GM19023 (cell line): ENCODE results near the gene LRRC3C.
A peak's percentile ranks its signal among the peaks of the same experiment; 100 is the strongest.

Experiments
- ATAC-seq: cut with Tn5 transposase; IDR thresholded peaks from one replicate; pipeline ENCODE4 v1.9.1; 2021; ENCODE audit warnings: mild to moderate bottlenecking, moderate library complexity; ENCODE audit not compliant: unreplicated experiment

Gene LRRC3C

GRCh38 chr17:39973496-39973895 lies 46.0 kb downstream of the LRRC3C start:
- no peak for ATAC-seq

- no peak for ATAC-seq
Observed at GRCh38 chr17:39974433-39974832, 46.9 kb downstream of the LRRC3C start.

DNA sequence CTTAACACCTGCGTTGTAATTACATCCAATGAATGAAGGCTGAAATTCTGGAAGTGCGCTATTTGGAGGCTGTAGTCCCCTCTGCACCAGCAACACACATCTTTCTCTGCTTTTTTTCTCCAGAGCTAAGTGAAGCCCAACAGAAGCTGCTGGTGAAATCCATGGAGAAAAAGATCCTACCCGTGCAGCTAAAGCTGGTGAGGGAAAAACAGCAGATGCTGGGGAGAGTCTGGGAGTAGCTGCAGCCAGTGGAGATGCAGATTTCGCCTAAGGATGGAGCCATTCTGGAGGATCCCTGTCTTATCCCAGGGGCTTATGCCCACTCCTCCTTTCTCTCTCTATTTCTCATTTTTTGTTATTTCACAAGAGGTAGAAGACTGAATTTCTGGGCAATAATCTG lies 48.3 kb downstream of the LRRC3C start:
- ATAC-seq: no peak

GRCh38 chr17:39979016-39979670 lies 51.6 kb downstream of the LRRC3C start:
- ATAC-seq: no peak

- peak; percentile 17 for ATAC-seq
Observed at GRCh38 chr17:39979893-39980350, 52.4 kb downstream of the LRRC3C start.

DNA sequence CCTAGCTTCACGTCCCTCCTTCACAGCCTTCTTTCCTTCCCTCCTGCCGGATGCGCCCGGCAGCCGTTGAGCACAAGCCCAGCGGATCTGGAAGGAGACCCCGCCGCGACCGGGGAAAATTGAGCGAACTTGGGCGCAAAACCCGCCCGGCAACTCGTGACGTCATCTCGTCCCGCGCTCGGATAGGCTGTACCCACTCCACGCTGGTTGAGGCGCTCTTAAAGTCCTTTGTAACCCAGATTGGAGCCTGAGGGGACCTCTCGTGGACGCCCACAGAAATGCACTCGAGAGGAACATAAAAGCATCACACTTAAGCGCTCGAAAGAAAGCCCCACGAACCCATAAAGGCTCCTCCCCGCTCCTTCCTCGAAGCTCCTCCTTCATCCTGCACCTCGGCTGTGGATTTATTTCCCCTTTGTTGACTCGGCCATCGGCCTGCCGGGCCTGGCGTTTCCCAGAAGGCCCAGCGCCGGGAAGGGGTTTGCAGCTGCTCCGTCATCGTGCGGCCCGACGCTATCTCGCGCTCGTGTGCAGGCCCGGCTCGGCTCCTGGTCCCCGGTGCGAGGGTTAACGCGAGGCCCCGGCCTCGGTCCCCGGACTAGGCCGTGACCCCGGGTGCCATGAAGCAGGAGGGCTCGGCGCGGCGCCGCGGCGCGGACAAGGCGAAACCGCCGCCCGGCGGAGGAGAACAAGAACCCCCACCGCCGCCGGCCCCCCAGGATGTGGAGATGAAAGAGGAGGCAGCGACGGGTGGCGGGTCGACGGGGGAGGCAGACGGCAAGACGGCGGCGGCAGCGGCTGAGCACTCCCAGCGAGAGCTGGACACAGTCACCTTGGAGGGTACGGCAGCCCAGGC lies 53.0 kb downstream of the LRRC3C start, which contains the start of gene PSMD3:
TSS of gene PSMD3 (plus strand) at position 457 of the 856 bp plus-strand sequence. CDS start at position 621, 164 bp downstream.
- ATAC-seq: peak; percentile 90

DNA sequence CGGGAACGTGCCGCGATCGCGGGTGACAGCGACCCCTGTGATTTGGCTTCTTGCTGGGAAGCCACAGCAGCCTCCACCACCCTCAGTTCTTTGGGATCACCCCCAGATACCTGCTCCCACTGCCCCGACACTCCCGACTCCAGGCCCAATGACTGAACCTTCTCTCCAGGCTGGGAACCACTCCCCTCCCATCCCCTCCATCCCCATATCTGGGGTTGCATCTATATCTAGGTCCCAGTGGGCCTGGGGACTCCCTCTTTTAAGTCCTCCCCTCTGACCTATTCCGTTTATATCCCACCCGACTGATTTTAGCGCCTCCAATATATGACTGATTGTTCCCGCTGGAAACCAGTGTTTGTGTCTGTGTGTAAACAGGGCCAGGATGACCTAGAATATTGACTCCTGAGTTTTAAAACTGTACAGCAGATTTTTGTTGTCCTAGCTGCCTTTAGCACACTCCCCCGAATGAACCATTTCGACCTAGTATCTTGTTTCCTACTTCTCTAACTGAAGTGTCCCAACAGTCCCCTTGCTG lies 53.7 kb downstream of the LRRC3C start:
- no peak for ATAC-seq

DNA sequence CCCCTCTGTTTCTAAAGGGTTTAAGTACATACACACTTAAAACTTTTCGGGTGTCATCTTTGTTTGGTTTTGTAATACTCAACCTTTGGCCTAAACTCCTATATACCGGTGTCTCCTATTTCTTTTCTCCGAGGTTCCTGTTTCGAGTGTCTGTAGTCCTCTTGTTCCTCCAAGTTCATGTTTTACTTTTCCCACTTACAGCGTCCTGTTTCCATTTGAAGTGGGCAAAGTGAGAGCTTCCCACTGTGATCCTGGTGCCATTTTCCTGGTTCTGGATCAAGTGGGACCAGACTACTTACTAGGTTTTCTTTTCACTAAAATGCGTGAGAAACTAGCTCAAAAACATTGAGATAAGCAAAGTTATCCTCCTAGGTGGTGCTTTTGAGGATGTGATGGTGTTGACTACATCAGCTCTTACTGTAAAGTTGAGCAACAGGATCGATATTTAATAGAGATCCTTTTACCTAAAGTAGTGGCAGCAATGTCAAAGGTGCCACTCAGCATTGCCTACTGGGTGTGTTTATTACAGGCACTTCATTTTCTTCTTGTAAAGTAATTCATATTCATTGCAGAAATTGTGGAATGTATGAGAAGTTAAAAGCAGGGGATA lies 54.3 kb downstream of the LRRC3C start:
- no peak for ATAC-seq

- ATAC-seq: no peak
Observed at GRCh38 chr17:39988206-39988810, 60.8 kb downstream of the LRRC3C start.

- ATAC-seq: no peak
Observed at GRCh38 chr17:39994448-39994847, 66.9 kb downstream of the LRRC3C start.
